HEK293 (cell line): Measurements from ENCODE around the gene DNAJC4.

ENCODE experiments used
- CTCF ChIA-PET: fragments of 350-600 bp; formaldehyde crosslinking; extraction: SDS; loops from one replicate; lab custom pipeline; 2021; ENCODE audit warnings: antibody characterized with exemption; lab: Yijun Ruan, JAX
- POLR2A ChIA-PET: fragments of 300-600 bp; formaldehyde crosslinking; extraction: SDS; loops from one replicate; lab custom pipeline; 2020; ENCODE audit warnings: antibody characterized with exemption, inconsistent platforms; lab: Yijun Ruan, JAX
- H3K27ac ChIP-seq: fragments of 200-500 bp; sonication (Bioruptor generic); 2 replicates; pipeline ENCODE4 v1.5.1; 2014; ENCODE audit warnings: low read depth, low read length, control low read depth, inconsistent platforms; ENCODE audit errors: extremely low read depth
- H3K36me3 ChIP-seq, 2 experiments: fragments of 200-500 bp in 1 of 2; sonication (Bioruptor generic) in 1 of 2; 1 replicate in 1 of 2; 2 replicates in 1 of 2; pipeline ENCODE4 v1.5.1; 2014 to 2017; ENCODE audit warnings: inconsistent platforms in 2 of 2, low read length in 2 of 2; ENCODE audit not compliant: control insufficient read depth in 2 of 2, insufficient read depth in 1 of 2
- H3K4me1 ChIP-seq: fragments of 200-500 bp; sonication (Bioruptor generic); 2 replicates; pipeline ENCODE4 v1.5.1; 2014; ENCODE audit warnings: mild to moderate bottlenecking, low read length, inconsistent platforms; ENCODE audit not compliant: control insufficient read depth, insufficient read depth
- H3K4me3 ChIP-seq: 2 replicates; pipeline ENCODE4 v1.5.1; 2011; ENCODE audit warnings: low read depth, mild to moderate bottlenecking, control low read depth, low read length, moderate library complexity
- H3K9me3 ChIP-seq: fragments of 200-500 bp; sonication (Bioruptor generic); 2 replicates; pipeline ENCODE4 v1.5.1; 2014; ENCODE audit warnings: low read depth, low read length, inconsistent platforms; ENCODE audit not compliant: control insufficient read depth, insufficient read depth
- BCL6B ChIP-seq: fragments of 450-650 bp; formaldehyde crosslinking; IDR thresholded peaks from 2 replicates; pipeline ENCODE4 v1.5.1; 2017; ENCODE audit warnings: missing biosample characterization, missing genetic modification characterization
- EGR2 ChIP-seq: fragments of 450-650 bp; formaldehyde crosslinking; IDR thresholded peaks from 2 replicates; pipeline ENCODE4 v1.5.1; 2016; ENCODE audit warnings: low read depth, missing biosample characterization, missing genetic modification characterization
- HOXA7 ChIP-seq: sonication (generic); formaldehyde crosslinking; IDR thresholded peaks from 2 replicates; pipeline ENCODE4 v1.8.1; 2022; ENCODE audit warnings: missing genetic modification reagents, borderline replicate concordance
- HOXD13 ChIP-seq: sonication (generic); formaldehyde crosslinking; IDR thresholded peaks from 2 replicates; pipeline ENCODE4 v1.8.0; 2022; ENCODE audit warnings: missing genetic modification reagents, borderline replicate concordance
- TCF7L2 ChIP-seq: IDR thresholded peaks from 2 replicates; pipeline ENCODE4 v1.6.1; 2011; ENCODE audit warnings: low read depth, mild to moderate bottlenecking, inconsistent platforms, low read length, moderate library complexity, borderline replicate concordance
- ZBTB26 ChIP-seq: fragments of 450-650 bp; formaldehyde crosslinking; optimal IDR thresholded peaks from 2 replicates; pipeline ENCODE3; 2016; ENCODE audit warnings: missing biosample characterization, mild to moderate bottlenecking, missing genetic modification characterization
- ZIC2 ChIP-seq: fragments of 450-650 bp; formaldehyde crosslinking; IDR thresholded peaks from 2 replicates; pipeline ENCODE4 v1.5.1; 2016; ENCODE audit warnings: missing biosample characterization, missing genetic modification characterization
- ZNF114 ChIP-seq: fragments of 450-650 bp; formaldehyde crosslinking; IDR thresholded peaks from 2 replicates; pipeline ENCODE4 v1.5.0; 2017; ENCODE audit warnings: missing biosample characterization, missing genetic modification characterization
- ZNF121 ChIP-seq: fragments of 450-650 bp; formaldehyde crosslinking; IDR thresholded peaks from 2 replicates; pipeline ENCODE4 v1.5.1; 2016; ENCODE audit warnings: missing biosample characterization, missing genetic modification characterization
- ZNF16 ChIP-seq: fragments of 450-650 bp; formaldehyde crosslinking; IDR thresholded peaks from 2 replicates; pipeline ENCODE4 v1.5.1; 2016; ENCODE audit warnings: low read depth, missing biosample characterization, missing genetic modification characterization
- ZNF174 ChIP-seq: fragments of 450-650 bp; formaldehyde crosslinking; IDR thresholded peaks from 2 replicates; pipeline ENCODE4 v1.5.0; 2017; ENCODE audit warnings: missing biosample characterization, mild to moderate bottlenecking, missing genetic modification characterization
- ZNF426 ChIP-seq: fragments of 450-650 bp; formaldehyde crosslinking; IDR thresholded peaks from 2 replicates; pipeline ENCODE4 v1.5.1; 2017; ENCODE audit warnings: missing biosample characterization, missing genetic modification characterization, mild to moderate bottlenecking, inconsistent platforms, moderate library complexity
- ZNF449 ChIP-seq: fragments of 450-650 bp; formaldehyde crosslinking; IDR thresholded peaks from 2 replicates; pipeline ENCODE4 v1.5.1; 2017; ENCODE audit warnings: missing biosample characterization, mild to moderate bottlenecking, missing genetic modification characterization, moderate library complexity
- ZNF501 ChIP-seq: fragments of 450-650 bp; formaldehyde crosslinking; IDR thresholded peaks from 2 replicates; pipeline ENCODE4 v1.5.1; 2016; ENCODE audit warnings: missing biosample characterization, missing genetic modification characterization
- ZNF514 ChIP-seq: fragments of 450-650 bp; formaldehyde crosslinking; IDR thresholded peaks from 2 replicates; pipeline ENCODE4 v1.5.1; 2016; ENCODE audit warnings: missing biosample characterization, missing genetic modification characterization
- ZNF621 ChIP-seq: fragments of 450-650 bp; formaldehyde crosslinking; IDR thresholded peaks from 2 replicates; pipeline ENCODE4 v1.5.1; 2017; ENCODE audit warnings: missing biosample characterization, missing genetic modification characterization
- ZNF624 ChIP-seq: fragments of 450-650 bp; formaldehyde crosslinking; IDR thresholded peaks from 2 replicates; pipeline ENCODE4 v1.5.1; 2017; ENCODE audit warnings: missing biosample characterization, missing genetic modification characterization
- ZNF660 ChIP-seq: fragments of 450-650 bp; IDR thresholded peaks from 2 replicates; pipeline ENCODE4 v1.5.1; 2018; ENCODE audit warnings: missing biosample characterization, mild to moderate bottlenecking, missing genetic modification characterization
- TF ChIP-seq, protein P1 (sequence below): fragments of 450-650 bp; formaldehyde crosslinking; IDR thresholded peaks from 2 replicates; pipeline ENCODE4 v1.5.1; 2016; ENCODE audit warnings: missing biosample characterization, missing genetic modification characterization, borderline replicate concordance
- TF ChIP-seq, protein P2 (sequence below): fragments of 450-650 bp; formaldehyde crosslinking; IDR thresholded peaks from 2 replicates; pipeline ENCODE4 v1.5.1; 2016; ENCODE audit warnings: missing biosample characterization, missing genetic modification characterization, low read depth
- TF ChIP-seq, protein P3 (sequence below): fragments of 450-650 bp; formaldehyde crosslinking; IDR thresholded peaks from 2 replicates; pipeline ENCODE4 v1.5.1; 2016; ENCODE audit warnings: missing biosample characterization, missing genetic modification characterization

DNAJC4 gene

DNA sequence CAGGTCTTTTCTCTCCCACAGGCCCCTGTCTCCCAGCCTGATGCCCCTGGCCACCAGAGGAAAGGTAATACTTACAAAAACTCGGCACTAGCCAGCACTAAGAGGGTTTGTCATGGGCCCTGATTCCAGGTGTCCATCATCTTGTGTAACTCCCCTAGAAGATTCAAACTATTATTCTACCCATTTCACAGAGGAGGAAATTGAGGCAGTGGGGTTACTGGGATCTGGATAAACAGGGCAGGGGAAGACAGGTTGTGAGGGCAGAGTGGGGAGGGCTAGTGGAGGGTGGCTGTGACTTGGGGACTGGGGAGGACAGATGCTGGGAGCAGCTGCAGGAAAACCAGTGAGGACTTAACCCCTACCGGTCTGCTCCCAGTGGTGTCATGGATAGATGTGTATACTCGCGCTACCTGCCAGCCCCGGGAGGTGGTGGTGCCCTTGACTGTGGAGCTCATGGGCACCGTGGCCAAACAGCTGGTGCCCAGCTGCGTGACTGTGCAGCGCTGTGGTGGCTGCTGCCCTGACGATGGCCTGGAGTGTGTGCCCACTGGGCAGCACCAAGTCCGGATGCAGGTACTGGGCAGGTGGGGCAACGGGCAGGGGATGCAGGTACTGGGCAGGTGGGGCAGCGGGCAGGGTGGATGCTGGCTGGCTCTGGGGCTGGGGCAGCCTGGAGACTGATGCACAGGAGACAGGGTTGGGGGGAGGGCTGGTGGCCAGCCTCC is 5.3 kb downstream of the DNAJC4 start:
- ChIA-PET POLR2A (interaction anchor here (1.0 to 3.9 kb wide), 3 partner anchors 9 to 10 kb away, joined by 3 to 12 read pairs (median 3); partner anchors contain the start of genes NUDT22 and TRPT1), CTCF (interaction anchor here (1.0 kb wide), 1 partner anchor 31 kb away, joined by 5 read pairs; no protein-coding TSS in a partner anchor)
- no peaks in the 10 kb centered on the region for H3K9me3 ChIP-seq
- peaks cover 0 to 31% of the 10 kb centered on the region in 2 experiments; a peak in 1 of 3 replicates for H3K36me3 ChIP-seq
- H3K4me1 ChIP-seq = no peaks in the 10 kb centered on the region
- H3K27ac ChIP-seq = peak overlapping the region; percentile 68; the same call in 1 of the 2 replicates
- peak overlapping the region; percentile 43 for H3K4me3 ChIP-seq
- no peak for TF ChIP-seq TCF7L2
- TF ChIP-seq EGR2 (tag by site-specific recombination) = no peak
- no peak for TF ChIP-seq HOXA7 (CRISPR knock-in tag)
- TF ChIP-seq, protein P1, sequence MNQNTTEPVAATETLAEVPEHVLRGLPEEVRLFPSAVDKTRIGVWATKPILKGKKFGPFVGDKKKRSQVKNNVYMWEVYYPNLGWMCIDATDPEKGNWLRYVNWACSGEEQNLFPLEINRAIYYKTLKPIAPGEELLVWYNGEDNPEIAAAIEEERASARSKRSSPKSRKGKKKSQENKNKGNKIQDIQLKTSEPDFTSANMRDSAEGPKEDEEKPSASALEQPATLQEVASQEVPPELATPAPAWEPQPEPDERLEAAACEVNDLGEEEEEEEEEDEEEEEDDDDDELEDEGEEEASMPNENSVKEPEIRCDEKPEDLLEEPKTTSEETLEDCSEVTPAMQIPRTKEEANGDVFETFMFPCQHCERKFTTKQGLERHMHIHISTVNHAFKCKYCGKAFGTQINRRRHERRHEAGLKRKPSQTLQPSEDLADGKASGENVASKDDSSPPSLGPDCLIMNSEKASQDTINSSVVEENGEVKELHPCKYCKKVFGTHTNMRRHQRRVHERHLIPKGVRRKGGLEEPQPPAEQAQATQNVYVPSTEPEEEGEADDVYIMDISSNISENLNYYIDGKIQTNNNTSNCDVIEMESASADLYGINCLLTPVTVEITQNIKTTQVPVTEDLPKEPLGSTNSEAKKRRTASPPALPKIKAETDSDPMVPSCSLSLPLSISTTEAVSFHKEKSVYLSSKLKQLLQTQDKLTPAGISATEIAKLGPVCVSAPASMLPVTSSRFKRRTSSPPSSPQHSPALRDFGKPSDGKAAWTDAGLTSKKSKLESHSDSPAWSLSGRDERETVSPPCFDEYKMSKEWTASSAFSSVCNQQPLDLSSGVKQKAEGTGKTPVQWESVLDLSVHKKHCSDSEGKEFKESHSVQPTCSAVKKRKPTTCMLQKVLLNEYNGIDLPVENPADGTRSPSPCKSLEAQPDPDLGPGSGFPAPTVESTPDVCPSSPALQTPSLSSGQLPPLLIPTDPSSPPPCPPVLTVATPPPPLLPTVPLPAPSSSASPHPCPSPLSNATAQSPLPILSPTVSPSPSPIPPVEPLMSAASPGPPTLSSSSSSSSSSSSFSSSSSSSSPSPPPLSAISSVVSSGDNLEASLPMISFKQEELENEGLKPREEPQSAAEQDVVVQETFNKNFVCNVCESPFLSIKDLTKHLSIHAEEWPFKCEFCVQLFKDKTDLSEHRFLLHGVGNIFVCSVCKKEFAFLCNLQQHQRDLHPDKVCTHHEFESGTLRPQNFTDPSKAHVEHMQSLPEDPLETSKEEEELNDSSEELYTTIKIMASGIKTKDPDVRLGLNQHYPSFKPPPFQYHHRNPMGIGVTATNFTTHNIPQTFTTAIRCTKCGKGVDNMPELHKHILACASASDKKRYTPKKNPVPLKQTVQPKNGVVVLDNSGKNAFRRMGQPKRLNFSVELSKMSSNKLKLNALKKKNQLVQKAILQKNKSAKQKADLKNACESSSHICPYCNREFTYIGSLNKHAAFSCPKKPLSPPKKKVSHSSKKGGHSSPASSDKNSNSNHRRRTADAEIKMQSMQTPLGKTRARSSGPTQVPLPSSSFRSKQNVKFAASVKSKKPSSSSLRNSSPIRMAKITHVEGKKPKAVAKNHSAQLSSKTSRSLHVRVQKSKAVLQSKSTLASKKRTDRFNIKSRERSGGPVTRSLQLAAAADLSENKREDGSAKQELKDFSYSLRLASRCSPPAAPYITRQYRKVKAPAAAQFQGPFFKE (tag by site-specific recombination) = no peak
- 0 out of 2 replicates have a peak, but pooled peaks have one; percentile 11 for TF ChIP-seq ZIC2 (tag by site-specific recombination)
- no peak for TF ChIP-seq ZNF426 (tag by site-specific recombination)
- TF ChIP-seq ZBTB26 (tag by site-specific recombination) = no peak
- TF ChIP-seq ZNF621 = no peak
- peak; percentile 43; the same call in 1 of the 2 replicates for TF ChIP-seq ZNF121 (tag by site-specific recombination)
- no peak for TF ChIP-seq ZNF16 (tag by site-specific recombination)
- no peak for TF ChIP-seq HOXD13 (CRISPR knock-in tag)
- no peak for TF ChIP-seq ZNF449 (tag by site-specific recombination)
- no peak for TF ChIP-seq ZNF501 (tag by site-specific recombination)
- TF ChIP-seq BCL6B (tag by site-specific recombination) = no peak
- no peak for TF ChIP-seq ZNF624 (tag by site-specific recombination)
- no peak for TF ChIP-seq ZNF514 (tag by site-specific recombination)
- no peak for TF ChIP-seq ZNF174 (tag by site-specific recombination)
- no peak for TF ChIP-seq ZNF114 (tag by site-specific recombination)
- TF ChIP-seq, protein P2, sequence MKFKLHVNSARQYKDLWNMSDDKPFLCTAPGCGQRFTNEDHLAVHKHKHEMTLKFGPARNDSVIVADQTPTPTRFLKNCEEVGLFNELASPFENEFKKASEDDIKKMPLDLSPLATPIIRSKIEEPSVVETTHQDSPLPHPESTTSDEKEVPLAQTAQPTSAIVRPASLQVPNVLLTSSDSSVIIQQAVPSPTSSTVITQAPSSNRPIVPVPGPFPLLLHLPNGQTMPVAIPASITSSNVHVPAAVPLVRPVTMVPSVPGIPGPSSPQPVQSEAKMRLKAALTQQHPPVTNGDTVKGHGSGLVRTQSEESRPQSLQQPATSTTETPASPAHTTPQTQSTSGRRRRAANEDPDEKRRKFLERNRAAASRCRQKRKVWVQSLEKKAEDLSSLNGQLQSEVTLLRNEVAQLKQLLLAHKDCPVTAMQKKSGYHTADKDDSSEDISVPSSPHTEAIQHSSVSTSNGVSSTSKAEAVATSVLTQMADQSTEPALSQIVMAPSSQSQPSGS (tag by site-specific recombination) = no peak
- no peak for TF ChIP-seq ZNF660 (tag by site-specific recombination)
- TF ChIP-seq, protein P3, sequence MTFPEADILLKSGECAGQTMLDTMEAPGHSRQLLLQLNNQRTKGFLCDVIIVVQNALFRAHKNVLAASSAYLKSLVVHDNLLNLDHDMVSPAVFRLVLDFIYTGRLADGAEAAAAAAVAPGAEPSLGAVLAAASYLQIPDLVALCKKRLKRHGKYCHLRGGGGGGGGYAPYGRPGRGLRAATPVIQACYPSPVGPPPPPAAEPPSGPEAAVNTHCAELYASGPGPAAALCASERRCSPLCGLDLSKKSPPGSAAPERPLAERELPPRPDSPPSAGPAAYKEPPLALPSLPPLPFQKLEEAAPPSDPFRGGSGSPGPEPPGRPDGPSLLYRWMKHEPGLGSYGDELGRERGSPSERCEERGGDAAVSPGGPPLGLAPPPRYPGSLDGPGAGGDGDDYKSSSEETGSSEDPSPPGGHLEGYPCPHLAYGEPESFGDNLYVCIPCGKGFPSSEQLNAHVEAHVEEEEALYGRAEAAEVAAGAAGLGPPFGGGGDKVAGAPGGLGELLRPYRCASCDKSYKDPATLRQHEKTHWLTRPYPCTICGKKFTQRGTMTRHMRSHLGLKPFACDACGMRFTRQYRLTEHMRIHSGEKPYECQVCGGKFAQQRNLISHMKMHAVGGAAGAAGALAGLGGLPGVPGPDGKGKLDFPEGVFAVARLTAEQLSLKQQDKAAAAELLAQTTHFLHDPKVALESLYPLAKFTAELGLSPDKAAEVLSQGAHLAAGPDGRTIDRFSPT (tag by site-specific recombination) = peak; percentile 75; the same call in 1 of the 2 replicates
